GM12891 (cell line): ENCODE results near the gene CNGA3.

ENCODE experiments used
- POLR2A ChIP-seq: IDR thresholded peaks from 2 replicates; pipeline ENCODE4 v1.6.1; 2011; ENCODE audit warnings: low read depth, low read length, control low read depth
- POLR2AphosphoS5 ChIP-seq: IDR thresholded peaks from 2 replicates; pipeline ENCODE4 v1.6.1; 2011; ENCODE audit warnings: low read depth, low read length, control low read depth
- SPI1 ChIP-seq: IDR thresholded peaks from 2 replicates; pipeline ENCODE4 v1.6.1; 2011; ENCODE audit warnings: low read depth, low read length, control low read depth
- TAF1 ChIP-seq: IDR thresholded peaks from 2 replicates; pipeline ENCODE4 v1.6.1; 2011; ENCODE audit warnings: low read depth, low read length, control low read depth

GRCh38 chr2:98369710-98370239, 23.5 kb downstream of the CNGA3 start:
- TF ChIP-seq POLR2A: no peak
- TF ChIP-seq TAF1: no peak
- no peak for TF ChIP-seq POLR2AphosphoS5
- no peak for TF ChIP-seq SPI1
